Epithelial cell of esophagus (primary cell): ENCODE results near the gene AQP2.

ENCODE experiments used
- DNase-seq: peaks from one replicate; pipeline ENCODE4 v3.0.0; 2010; ENCODE audit warnings: low read depth
- H3K4me3 ChIP-seq: 2 replicates; pipeline ENCODE4 v1.5.1; 2011; ENCODE audit warnings: mild to moderate bottlenecking, low read length, control low read depth
- CTCF ChIP-seq: IDR thresholded peaks from 2 replicates; pipeline ENCODE4 v1.5.1; 2011; ENCODE audit warnings: low read depth, mild to moderate bottlenecking, low read length, control low read depth, inconsistent platforms; ENCODE audit not compliant: insufficient read depth; ENCODE audit errors: missing control alignments

The AQP2 gene

DNA sequence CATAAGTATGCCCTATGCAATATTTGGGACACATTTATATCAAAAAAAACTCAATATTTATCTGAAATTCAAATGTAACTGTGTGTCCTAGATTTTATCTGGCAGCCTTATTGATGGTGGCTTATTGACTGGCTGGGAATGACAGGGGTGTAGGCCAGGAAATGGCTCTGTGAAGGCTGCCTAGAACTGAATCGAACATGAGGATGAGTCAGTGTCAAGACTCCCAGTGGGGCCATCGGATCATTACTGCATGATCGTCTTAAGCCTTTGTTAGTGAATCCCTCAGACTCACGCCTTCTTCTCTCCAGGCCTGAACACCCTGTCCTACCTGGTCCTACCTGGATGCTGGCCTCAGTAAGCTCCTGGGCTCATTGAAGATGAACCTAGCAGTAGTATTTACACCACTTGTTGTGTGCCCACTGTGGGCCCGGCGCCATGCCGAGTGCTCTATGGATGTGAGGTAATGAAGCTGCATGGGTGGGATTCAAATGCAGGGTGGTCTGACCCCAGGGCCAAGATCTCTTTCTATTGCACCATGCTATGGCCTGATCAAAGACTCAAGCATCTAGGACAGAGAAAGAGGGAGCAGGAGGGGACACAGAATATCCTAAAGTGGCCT is 25.8 kb upstream of the AQP2 start:
- H3K4me3 ChIP-seq, result no peak overlapping the region
- no peak for DNase-seq
- no peak for TF ChIP-seq CTCF

- TF ChIP-seq CTCF, result no peak
- DNase-seq, result no peak
Observed at GRCh38 chr12:49925433-49926204, 24.9 kb upstream of the AQP2 start.

DNA sequence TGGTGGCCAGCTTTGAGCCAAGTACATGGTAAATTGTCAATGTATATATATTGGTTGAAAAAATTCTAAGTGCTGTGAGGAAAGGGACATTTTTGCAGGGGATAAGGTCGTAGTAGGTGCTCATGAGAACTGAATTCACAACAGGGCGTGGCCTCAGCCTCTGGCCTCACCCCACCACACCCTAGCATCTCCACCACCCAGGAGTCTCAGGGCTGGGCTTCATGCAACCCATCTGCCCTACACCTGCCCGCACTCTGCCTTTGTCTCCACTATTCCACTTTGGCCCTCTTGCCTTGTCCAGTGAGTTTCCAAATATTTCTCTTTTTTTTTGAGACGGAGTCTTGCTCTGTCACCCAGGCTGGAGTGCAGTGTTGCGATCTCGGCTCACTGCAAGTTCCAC is 22.1 kb upstream of the AQP2 start:
- no peak overlapping the region for H3K4me3 ChIP-seq
- TF ChIP-seq CTCF, result no peak
- no peak for DNase-seq

More at GRCh38 chr12:49925433-49926204, 24.9 kb upstream of the AQP2 start:
- H3K4me3 ChIP-seq, result no peak overlapping the region

DNA sequence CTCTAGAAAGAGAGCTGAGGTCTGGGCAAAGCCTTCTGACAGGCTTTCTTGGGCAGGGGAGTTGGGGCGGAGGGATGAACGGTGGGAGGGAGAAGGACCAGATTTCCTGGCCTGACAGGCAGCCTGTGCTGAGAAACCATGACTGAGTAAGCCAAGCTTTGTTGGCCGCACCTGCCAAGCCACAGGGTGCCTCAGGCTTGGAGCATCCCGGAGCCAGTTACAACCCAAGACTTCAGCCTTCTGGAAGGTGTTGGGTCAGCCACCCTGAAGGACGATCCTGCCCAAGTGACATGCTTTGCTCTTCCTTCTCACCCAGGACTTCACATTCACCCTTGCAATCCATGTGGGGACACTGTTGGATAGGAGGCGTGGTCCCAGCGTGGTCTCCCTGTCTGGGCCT is 21.0 kb upstream of the AQP2 start:
- H3K4me3 ChIP-seq, result no peak overlapping the region
- TF ChIP-seq CTCF, result no peak
- DNase-seq, result no peak

DNA sequence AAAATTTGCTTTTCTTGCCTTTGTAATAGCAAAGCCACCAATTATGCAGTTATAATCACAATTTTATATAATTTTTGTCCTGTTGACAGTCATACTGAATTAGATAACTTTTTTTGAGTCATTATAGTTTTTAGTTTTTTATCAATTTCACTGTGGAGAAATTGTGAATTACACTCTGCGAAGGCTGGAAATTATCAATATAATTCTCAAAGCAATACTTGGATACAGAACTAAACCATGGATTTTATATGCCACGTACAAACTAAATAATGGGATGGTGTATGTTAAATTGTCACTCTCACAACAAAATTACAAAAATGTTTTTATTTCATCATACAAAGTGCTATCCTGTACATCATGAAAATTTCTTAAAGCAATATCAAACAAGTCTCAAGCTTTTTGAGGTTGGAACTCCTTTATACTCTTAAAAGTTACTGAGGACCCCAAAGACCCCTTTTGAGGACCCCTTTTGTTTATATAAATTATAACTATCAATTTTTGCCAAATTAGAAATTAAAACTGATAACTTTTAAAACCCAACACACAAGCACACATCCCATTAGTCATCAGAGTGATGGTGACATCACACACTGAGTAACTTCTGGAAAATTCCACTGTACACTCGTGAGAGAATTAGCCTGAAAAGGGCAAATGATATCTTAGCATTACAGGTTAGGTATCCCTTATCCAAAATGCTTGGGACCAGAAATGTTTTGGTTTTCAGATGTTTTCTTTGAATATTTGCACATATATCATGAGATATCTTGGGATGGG is 19.8 kb upstream of the AQP2 start:
- no peak overlapping the region for H3K4me3 ChIP-seq
- TF ChIP-seq CTCF, result no peak
- peak; percentile 84 for DNase-seq

GRCh38 chr12:49932023-49932422 is 18.5 kb upstream of the AQP2 start:
- DNase-seq, result no peak
- no peak for TF ChIP-seq CTCF
- H3K4me3 ChIP-seq, result no peak overlapping the region
